Esophagus muscularis mucosa (tissue), 4 donors: ENCODE data around the gene GNS. TPM values are rescaled to one million over a fixed set of nuclear protein-coding genes. Genes with fewer than 3 reads are reported as not detected.
A peak's percentile ranks its signal among the peaks of the same experiment; 100 is the strongest.
"Not testable (repeated sequence)": the region's sequence is repeated elsewhere in the genome, so short reads cannot be mapped to it uniquely, and the experiment has no call there.

ENCODE experiments used
- DNase-seq: peaks from one replicate; pipeline ENCODE4 v3.0.0-alpha.2; 2017; ENCODE audit errors: extremely low spot score
- H3K27ac ChIP-seq, 4 donors: fragments of 200-600 bp; sonication (generic); replicated peaks in 1 of 4; 1 replicate in 3 of 4; 2 replicates in 1 of 4; pipeline ENCODE4 v1.5.1; 2016 to 2019; ENCODE audit warnings: mild to moderate bottlenecking in 1 of 4
- H3K27me3 ChIP-seq, 4 donors: fragments of 200-600 bp; sonication (generic); one replicate each; pipeline versions ENCODE4 v1.5.1 to v1.6.0; 2016 to 2019
- H3K36me3 ChIP-seq, 4 donors: fragments of 200-600 bp; sonication (generic); one replicate each; pipeline ENCODE4 v1.5.1; 2016 to 2019
- H3K4me1 ChIP-seq, 4 donors: fragments of 200-600 bp; sonication (generic); one replicate each; pipeline ENCODE4 v1.5.1; 2016 to 2019
- H3K4me3 ChIP-seq, 4 donors: fragments of 200-600 bp; sonication (generic); 1 replicate in 2 of 4; 2 replicates in 2 of 4; pipeline ENCODE4 v1.5.1; 2016 to 2019; ENCODE audit warnings: mild to moderate bottlenecking in 4 of 4, moderate library complexity in 1 of 4
- H3K9me3 ChIP-seq, 4 donors: fragments of 200-600 bp; sonication (generic); 1 replicate in 3 of 4; 2 replicates in 1 of 4; pipeline ENCODE4 v1.5.1; 2016 to 2019
- EP300 ChIP-seq: sonication (generic); formaldehyde crosslinking; IDR thresholded peaks from one replicate; pipeline ENCODE4 v1.6.1; 2017; ENCODE audit warnings: antibody characterized with exemption
- POLR2A ChIP-seq: fragments of 450-650 bp; IDR thresholded peaks from one replicate; pipeline ENCODE4 v1.6.1; 2017; ENCODE audit warnings: antibody characterized with exemption, moderate library complexity, mild to moderate bottlenecking, low read depth
- POLR2AphosphoS5 ChIP-seq, 2 donors: sonication (generic); formaldehyde crosslinking; IDR thresholded peaks; one replicate each; pipeline ENCODE4 v1.6.1; 2017; ENCODE audit warnings: antibody characterized with exemption in 2 of 2
- WGBS: methylation state at CpG from one replicate; pipeline ENCODE4 v1.1.5; 2018; 5-methylcytosine and 5-hydroxymethylcytosine counted together
- intact Hi-C: fragments of 100-400 bp; cut with DNase I; formaldehyde crosslinking; loops from one replicate; pipeline ENCODE4 v1.15.1; 2023
- total RNA-seq, 4 donors: library from RNA; depleted of rRNA; stranded (reverse); fragments of >200 nt; gene quantifications; one replicate each; pipeline versions ENCODE4 v1.1.0 to v1.2.1, GENCODE V29; 2016
- TF ChIP-seq, protein P1 (sequence below), 3 experiments: fragments of 200-600 bp in 2 of 3; fragments of 450-650 bp in 1 of 3; sonication (generic) in 2 of 3; IDR thresholded peaks; one replicate each; pipeline ENCODE4 v1.5.1; 2017 to 2019; ENCODE audit warnings: antibody characterized with exemption in 3 of 3, mild to moderate bottlenecking in 2 of 3, moderate library complexity in 1 of 3

GNS gene
- total RNA-seq, 4 donors from 2014 or later: 71.0 to 92.9 (median 89.9) TPM

GRCh38 chr12:64694130-64695040, 64.8 kb downstream of the GNS start:
- TF ChIP-seq POLR2AphosphoS5 (IDR thresholded peaks at IDR 0.05) (peak; percentile 5 to 8), POLR2A (no peak)
- TF ChIP-seq, protein P1, sequence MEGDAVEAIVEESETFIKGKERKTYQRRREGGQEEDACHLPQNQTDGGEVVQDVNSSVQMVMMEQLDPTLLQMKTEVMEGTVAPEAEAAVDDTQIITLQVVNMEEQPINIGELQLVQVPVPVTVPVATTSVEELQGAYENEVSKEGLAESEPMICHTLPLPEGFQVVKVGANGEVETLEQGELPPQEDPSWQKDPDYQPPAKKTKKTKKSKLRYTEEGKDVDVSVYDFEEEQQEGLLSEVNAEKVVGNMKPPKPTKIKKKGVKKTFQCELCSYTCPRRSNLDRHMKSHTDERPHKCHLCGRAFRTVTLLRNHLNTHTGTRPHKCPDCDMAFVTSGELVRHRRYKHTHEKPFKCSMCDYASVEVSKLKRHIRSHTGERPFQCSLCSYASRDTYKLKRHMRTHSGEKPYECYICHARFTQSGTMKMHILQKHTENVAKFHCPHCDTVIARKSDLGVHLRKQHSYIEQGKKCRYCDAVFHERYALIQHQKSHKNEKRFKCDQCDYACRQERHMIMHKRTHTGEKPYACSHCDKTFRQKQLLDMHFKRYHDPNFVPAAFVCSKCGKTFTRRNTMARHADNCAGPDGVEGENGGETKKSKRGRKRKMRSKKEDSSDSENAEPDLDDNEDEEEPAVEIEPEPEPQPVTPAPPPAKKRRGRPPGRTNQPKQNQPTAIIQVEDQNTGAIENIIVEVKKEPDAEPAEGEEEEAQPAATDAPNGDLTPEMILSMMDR (IDR thresholded peaks at IDR 0.05): peak; percentile 24 to 44 (median 30)
- H3K4me1 ChIP-seq: peaks cover 16 to 43% (median 41%) of the 10 kb centered on the region in 4 donors
- DNase-seq: no peak
- no peaks in the 10 kb centered on the region for H3K27me3 ChIP-seq
- 59% methylated on average over 18 of the region's 18 CpGs for WGBS
- H3K27ac ChIP-seq: peak overlapping the region; percentile 22 to 51 (median 40)
- no peaks in the 10 kb centered on the region for H3K9me3 ChIP-seq
- H3K36me3 ChIP-seq: peaks cover 7 to 33% (median 20%) of the 10 kb centered on the region in 4 donors
- intact Hi-C loops: loop anchor here (2.0 to 5.0 kb wide), 2 partner anchors 84 to 242 kb away; partner anchors contain the start of genes RASSF3 and TBK1
- no peak overlapping the region for H3K4me3 ChIP-seq

DNA sequence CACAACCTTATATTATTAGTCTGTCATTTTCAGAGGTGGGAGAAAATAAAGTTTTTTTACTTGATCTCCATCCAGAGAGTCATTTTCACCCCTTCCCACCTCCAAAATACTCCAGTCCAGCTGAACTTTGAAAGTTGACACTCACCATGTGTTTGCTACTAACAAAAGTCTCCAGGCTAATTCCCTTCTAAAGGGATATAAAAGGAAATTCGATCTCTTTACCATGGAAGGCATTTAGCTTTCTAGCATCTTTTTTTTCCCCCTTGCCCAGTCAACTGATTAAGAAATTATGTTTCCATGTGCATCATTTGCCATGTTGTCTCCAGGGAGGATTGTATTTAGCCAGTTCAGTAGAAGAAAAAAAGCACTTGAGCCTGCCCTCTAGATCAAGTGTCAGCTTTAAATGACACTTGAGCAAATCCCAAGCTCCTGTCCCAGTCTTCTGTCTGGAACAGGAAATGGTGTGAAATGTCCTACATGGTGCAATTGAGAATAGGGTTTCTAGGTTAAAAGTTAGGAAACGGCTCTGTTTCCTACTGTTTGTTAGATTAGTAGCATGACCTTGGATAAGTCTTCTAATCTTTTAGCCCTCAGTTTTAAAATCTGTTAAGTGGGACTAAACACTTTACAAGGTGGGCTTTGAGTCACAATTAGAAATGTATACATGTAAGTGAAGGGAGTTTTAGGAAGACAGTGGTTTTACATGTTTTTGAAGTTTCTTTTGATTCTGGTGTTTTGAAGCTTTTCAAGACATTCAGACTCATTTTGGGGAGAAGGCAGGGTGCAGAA, 67.2 kb downstream of the GNS start:
- Histone ChIP-seq H3K4me3 (no peak overlapping the region), H3K9me3 (no peaks in the 10 kb centered on the region), H3K4me1 (peaks cover 33 to 59% (median 56%) of the 10 kb centered on the region in 4 donors), H3K36me3 (peaks cover 0 to 29% (median 16%) of the 10 kb centered on the region in 4 donors), H3K27me3 (no peaks in the 10 kb centered on the region), H3K27ac (peak overlapping the region in 1 of 4 donors; percentile 2)
- DNase-seq: no peak
- intact Hi-C loops: no loop called here
- 49% methylated on average over 2 of the region's 2 CpGs for WGBS
- TF ChIP-seq POLR2AphosphoS5 (IDR thresholded peaks at IDR 0.05) (no peak), POLR2A (no peak), EP300 (no peak)
- TF ChIP-seq, protein P1 (IDR thresholded peaks at IDR 0.05): no peak

DNA sequence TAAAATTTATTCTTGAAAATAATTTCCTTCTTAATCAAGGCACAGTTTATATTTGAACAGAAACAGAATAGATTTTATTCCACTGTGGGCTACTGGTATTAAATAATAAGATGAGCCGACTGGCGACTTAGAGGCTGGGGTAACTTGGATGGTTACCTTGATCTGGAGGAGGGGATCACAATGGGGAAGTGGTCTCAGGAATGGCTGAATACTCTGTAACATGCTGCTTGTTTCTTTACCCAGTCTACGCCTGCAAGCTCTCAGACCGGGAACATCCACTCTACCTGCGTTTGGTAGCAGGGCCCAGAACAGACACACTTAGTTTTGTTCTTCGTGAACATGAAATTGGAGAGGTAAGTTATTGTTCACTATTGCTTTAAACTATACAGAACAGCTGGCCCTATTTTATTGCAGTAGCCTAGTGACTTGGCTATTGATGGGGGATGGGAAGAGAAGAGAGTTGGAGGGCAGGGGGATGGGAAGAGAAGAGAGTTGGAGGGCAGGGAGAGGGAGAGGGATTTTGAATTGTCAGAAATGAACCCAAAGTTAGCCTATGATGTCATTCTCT, 67.9 kb downstream of the GNS start:
- intact Hi-C loops: no loop called here
- Histone ChIP-seq H3K36me3 (peaks cover 0 to 36% (median 22%) of the 10 kb centered on the region in 4 donors), H3K9me3 (no peaks in the 10 kb centered on the region), H3K4me1 (peaks cover 28 to 52% (median 50%) of the 10 kb centered on the region in 4 donors), H3K4me3 (no peak overlapping the region), H3K27me3 (no peaks in the 10 kb centered on the region), H3K27ac (no peak overlapping the region)
- DNase-seq: no peak
- TF ChIP-seq POLR2A (no peak), EP300 (no peak), POLR2AphosphoS5 (IDR thresholded peaks at IDR 0.05) (no peak)
- TF ChIP-seq, protein P1 (IDR thresholded peaks at IDR 0.05): no peak
- WGBS: 95% methylated on average over 6 of the region's 6 CpGs

DNA sequence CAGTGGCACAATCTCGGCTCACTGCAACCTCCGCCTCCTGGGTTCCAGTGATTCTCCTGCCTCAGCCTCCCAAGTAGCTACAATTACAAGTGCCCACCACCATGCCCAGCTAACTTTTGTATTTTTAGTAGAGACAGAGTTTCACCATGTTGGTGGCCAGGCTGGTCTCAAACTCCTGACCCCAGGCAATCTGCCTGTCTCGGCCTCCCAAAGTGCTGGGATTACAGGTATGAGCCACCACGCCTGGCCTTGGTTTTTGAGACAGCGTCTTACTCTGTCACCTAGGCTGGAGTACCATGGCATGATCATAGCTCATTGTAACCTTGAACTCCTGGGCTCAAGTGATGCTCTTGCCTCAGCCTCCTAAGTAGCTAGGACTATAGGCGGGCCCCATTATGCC, 69.0 kb downstream of the GNS start:
- intact Hi-C loops: not testable (repeated sequence)

More for the DNA sequence above, 69.0 kb downstream of the GNS start:
- Histone ChIP-seq H3K4me1 (peaks cover 21 to 42% (median 41%) of the 10 kb centered on the region in 4 donors), H3K27ac (peak overlapping the region in 1 of 4 donors; percentile 14), H3K36me3 (peaks cover 5 to 42% (median 29%) of the 10 kb centered on the region in 4 donors)
- 96% methylated on average over 6 of the region's 6 CpGs for WGBS
- H3K9me3 ChIP-seq, H3K4me3 ChIP-seq, DNase-seq, H3K27me3 ChIP-seq: not testable (repeated sequence)
